Ishikawa (cell line): ENCODE measurements around the gene SCN10A.

Experiments
- CEBPB ChIP-seq: IDR thresholded peaks from 2 replicates; pipeline ENCODE4 v1.6.1; 2012
- CREB1 ChIP-seq: IDR thresholded peaks from 2 replicates; pipeline ENCODE4 v1.6.1; 2012; ENCODE audit warnings: low read depth
- EGR1 ChIP-seq: IDR thresholded peaks from 2 replicates; pipeline ENCODE4 v1.6.1; 2012
- EP300 ChIP-seq: IDR thresholded peaks from 2 replicates; pipeline ENCODE4 v1.6.1; 2012; ENCODE audit warnings: borderline replicate concordance
- FOXM1 ChIP-seq: IDR thresholded peaks from 2 replicates; pipeline ENCODE4 v1.6.1; 2012; ENCODE audit warnings: low read depth, borderline replicate concordance
- MAX ChIP-seq: IDR thresholded peaks from 2 replicates; pipeline ENCODE4 v1.6.1; 2012
- NFIC ChIP-seq: IDR thresholded peaks from 2 replicates; pipeline ENCODE4 v1.6.1; 2012
- RAD21 ChIP-seq: IDR thresholded peaks from 2 replicates; pipeline ENCODE4 v1.6.1; 2012; ENCODE audit warnings: low read depth
- REST ChIP-seq: IDR thresholded peaks from 2 replicates; pipeline ENCODE4 v1.6.1; 2012; ENCODE audit warnings: low read depth, mild to moderate bottlenecking
- TAF1 ChIP-seq: IDR thresholded peaks from 2 replicates; pipeline ENCODE4 v1.6.1; 2012; ENCODE audit warnings: low read depth, mild to moderate bottlenecking
- TCF12 ChIP-seq: IDR thresholded peaks from 2 replicates; pipeline ENCODE4 v1.6.1; 2012; ENCODE audit warnings: low read depth
- TEAD4 ChIP-seq: IDR thresholded peaks from 2 replicates; pipeline ENCODE4 v1.6.1; 2012
- USF1 ChIP-seq: IDR thresholded peaks from 2 replicates; pipeline ENCODE4 v1.6.1; 2012
- YY1 ChIP-seq: IDR thresholded peaks from 2 replicates; pipeline ENCODE4 v1.6.1; 2012; ENCODE audit warnings: low read depth
- ZBTB7A ChIP-seq: IDR thresholded peaks from 2 replicates; pipeline ENCODE4 v1.6.1; 2012; ENCODE audit warnings: low read depth

The SCN10A gene

GRCh38 chr3:38723569-38724391 lies 92.2 kb downstream of the SCN10A start:
- TF ChIP-seq CEBPB (no peak), TCF12 (no peak)

GRCh38 chr3:38722781-38723568 lies 93.0 kb downstream of the SCN10A start:
- TF ChIP-seq ZBTB7A, result no peak
- TF ChIP-seq REST, result no peak
- no peak for TF ChIP-seq YY1
- no peak for TF ChIP-seq TEAD4
- TF ChIP-seq TCF12, result no peak
- no peak for TF ChIP-seq NFIC
- TF ChIP-seq FOXM1, result no peak
- no peak for TF ChIP-seq RAD21
- TF ChIP-seq CREB1, result no peak
- no peak for TF ChIP-seq USF1
- no peak for TF ChIP-seq EGR1
- no peak for TF ChIP-seq MAX
- no peak for TF ChIP-seq CEBPB
- no peak for TF ChIP-seq EP300
- TF ChIP-seq TAF1, result no peak

GRCh38 chr3:38721207-38721772 lies 94.7 kb downstream of the SCN10A start:
- no peak for TF ChIP-seq EGR1
- no peak for TF ChIP-seq USF1
- TF ChIP-seq FOXM1, result no peak
- TF ChIP-seq CREB1, result no peak
- TF ChIP-seq REST, result no peak

- TF ChIP-seq NFIC, result no peak
- TF ChIP-seq RAD21, result no peak
- no peak for TF ChIP-seq TCF12
- TF ChIP-seq EP300, result no peak
- TF ChIP-seq MAX, result no peak
- no peak for TF ChIP-seq YY1
- no peak for TF ChIP-seq FOXM1
- no peak for TF ChIP-seq CREB1
- TF ChIP-seq USF1, result no peak
- TF ChIP-seq EGR1, result no peak
- no peak for TF ChIP-seq CEBPB
Measured at GRCh38 chr3:38720465-38720864, 95.6 kb downstream of the SCN10A start.
